RWPE1 (cell line): Measurements from ENCODE around the gene ZNF155.
"Not testable (repeated sequence)": the region's sequence is repeated elsewhere in the genome, so short reads cannot be mapped to it uniquely, and the experiment has no call there.

Experiments used
- CTCF ChIA-PET: fragments of 350-600 bp; sonication (Branson Sonifier 250); formaldehyde crosslinking; extraction: SDS; loops from one replicate; lab custom pipeline; 2021; lab: Yijun Ruan, JAX
- POLR2A ChIA-PET: fragments of 400-600 bp; formaldehyde crosslinking; extraction: SDS; loops from one replicate; lab custom pipeline; 2020; ENCODE audit warnings: antibody characterized with exemption; ENCODE audit not compliant: low non-redundant PET; lab: Yijun Ruan, JAX
- DNase-seq: peaks from one replicate; pipeline ENCODE4 v3.0.0; 2012; ENCODE audit warnings: low spot score
- H3K27ac ChIP-seq: fragments of 450-650 bp; 2 replicates; pipeline ENCODE4 v1.5.1; 2017
- TF ChIP-seq, protein P1 (sequence below): fragments of 450-650 bp; conservative IDR thresholded peaks from 2 replicates; pipeline ENCODE4 v1.5.1; 2017; ENCODE audit warnings: low read depth, mild to moderate bottlenecking

The ZNF155 gene

GRCh38 chr19:43941209-43941608 lies 42.8 kb upstream of the ZNF155 start:
- H3K27ac ChIP-seq: no peak overlapping the region
- ChIA-PET CTCF (no interaction called here), POLR2A (no interaction called here)
- TF ChIP-seq, protein P1, sequence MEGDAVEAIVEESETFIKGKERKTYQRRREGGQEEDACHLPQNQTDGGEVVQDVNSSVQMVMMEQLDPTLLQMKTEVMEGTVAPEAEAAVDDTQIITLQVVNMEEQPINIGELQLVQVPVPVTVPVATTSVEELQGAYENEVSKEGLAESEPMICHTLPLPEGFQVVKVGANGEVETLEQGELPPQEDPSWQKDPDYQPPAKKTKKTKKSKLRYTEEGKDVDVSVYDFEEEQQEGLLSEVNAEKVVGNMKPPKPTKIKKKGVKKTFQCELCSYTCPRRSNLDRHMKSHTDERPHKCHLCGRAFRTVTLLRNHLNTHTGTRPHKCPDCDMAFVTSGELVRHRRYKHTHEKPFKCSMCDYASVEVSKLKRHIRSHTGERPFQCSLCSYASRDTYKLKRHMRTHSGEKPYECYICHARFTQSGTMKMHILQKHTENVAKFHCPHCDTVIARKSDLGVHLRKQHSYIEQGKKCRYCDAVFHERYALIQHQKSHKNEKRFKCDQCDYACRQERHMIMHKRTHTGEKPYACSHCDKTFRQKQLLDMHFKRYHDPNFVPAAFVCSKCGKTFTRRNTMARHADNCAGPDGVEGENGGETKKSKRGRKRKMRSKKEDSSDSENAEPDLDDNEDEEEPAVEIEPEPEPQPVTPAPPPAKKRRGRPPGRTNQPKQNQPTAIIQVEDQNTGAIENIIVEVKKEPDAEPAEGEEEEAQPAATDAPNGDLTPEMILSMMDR: no peak
- no peak for DNase-seq

GRCh38 chr19:43947412-43947811 lies 36.6 kb upstream of the ZNF155 start:
- POLR2A ChIA-PET, CTCF ChIA-PET, H3K27ac ChIP-seq, DNase-seq: not testable (repeated sequence)

DNA sequence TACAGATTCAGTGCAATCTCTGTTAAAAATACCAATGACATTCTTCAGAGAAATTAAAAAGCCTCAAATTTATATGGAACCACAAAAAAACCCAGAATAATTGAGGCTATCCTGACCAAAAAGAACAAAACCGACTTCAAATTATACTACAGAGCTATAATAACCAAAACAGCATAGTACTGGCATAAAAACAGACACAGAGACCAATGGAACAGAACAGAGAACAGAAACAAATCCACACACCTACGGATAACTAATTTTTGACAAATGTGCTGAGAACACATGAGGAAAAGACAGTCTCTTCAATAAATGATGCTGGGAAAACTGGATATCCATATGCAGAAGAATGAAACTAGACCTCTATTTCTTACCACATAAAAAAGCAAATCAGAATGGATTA lies 34.2 kb upstream of the ZNF155 start:
- POLR2A ChIA-PET, H3K27ac ChIP-seq, DNase-seq, CTCF ChIA-PET: not testable (repeated sequence)

GRCh38 chr19:43950834-43951645 lies 32.9 kb upstream of the ZNF155 start, which contains the start of gene ZNF221:
TSS of gene ZNF221 (plus strand) at chr19:43951228. CDS start at chr19:43962727, 11,499 bp downstream.
- ChIA-PET CTCF (interaction anchor here (0.6 to 0.7 kb wide), 3 partner anchors 16 to 179 kb away, joined by 3 to 5 read pairs (median 3); partner anchors contain the start of gene ZNF45), POLR2A (interaction anchor here (0.6 kb wide), 1 partner anchor 16 kb away, joined by 3 read pairs; the partner anchor contains the start of gene ZNF45)
- DNase-seq: peak; percentile 87
- H3K27ac ChIP-seq: peak within 1 kb of the TSS; percentile 75
- TF ChIP-seq, protein P1: peak; percentile 37

GRCh38 chr19:43956827-43957226 lies 27.2 kb upstream of the ZNF155 start:
- no peak overlapping the region for H3K27ac ChIP-seq
- CTCF ChIA-PET: no interaction called here
- DNase-seq: no peak
- TF ChIP-seq, protein P1: no peak
- POLR2A ChIA-PET: no interaction called here

DNA sequence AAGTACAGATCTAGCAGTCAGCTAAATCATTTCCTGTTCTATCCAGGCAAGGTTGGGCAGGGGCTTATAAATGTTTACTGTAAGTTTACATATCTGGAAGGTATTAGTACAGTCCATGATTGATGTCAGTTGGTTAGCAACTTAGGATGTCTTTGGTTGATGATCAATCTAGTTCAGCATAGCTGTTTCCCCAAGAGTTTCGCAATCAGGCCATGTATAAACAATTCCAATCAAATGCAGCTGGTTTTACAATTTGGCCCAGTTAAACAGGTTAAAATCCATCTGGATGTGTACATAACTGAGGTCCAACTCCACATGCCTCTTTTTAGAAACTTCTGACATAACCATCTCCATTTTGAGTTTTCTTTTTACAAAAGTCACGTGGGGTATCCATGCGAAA lies 26.1 kb upstream of the ZNF155 start:
- TF ChIP-seq, protein P1: no peak
- no peak overlapping the region for H3K27ac ChIP-seq
- DNase-seq: no peak
- ChIA-PET POLR2A (no interaction called here), CTCF (no interaction called here)

DNA sequence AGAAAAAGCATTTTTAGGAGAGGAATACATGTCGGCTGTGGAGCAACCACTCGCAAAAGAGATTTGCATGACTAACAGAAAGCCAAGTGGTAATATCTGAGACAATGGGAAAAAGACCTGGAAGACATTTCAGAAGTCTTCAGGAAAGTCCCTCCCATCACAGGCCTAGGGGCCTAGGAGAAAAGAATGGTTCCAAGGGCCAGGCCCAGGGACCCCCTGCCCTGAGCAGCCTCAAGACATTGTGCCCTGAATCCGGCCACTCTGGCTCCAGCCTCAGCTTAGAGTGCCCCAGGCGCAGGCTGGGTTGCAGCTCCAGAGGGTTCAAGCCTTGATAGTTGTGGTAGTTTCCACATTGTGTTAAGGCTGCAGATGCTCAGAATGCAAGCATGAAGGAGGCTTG lies 23.6 kb upstream of the ZNF155 start:
- DNase-seq: no peak

More for the DNA sequence above, 23.6 kb upstream of the ZNF155 start:
- ChIA-PET CTCF (interaction anchor here (0.6 kb wide), 1 partner anchor 14 kb away, joined by 5 read pairs; no protein-coding TSS in a partner anchor), POLR2A (no interaction called here)
- no peak overlapping the region for H3K27ac ChIP-seq
- TF ChIP-seq, protein P1: no peak
